Stimulated activated CD8-positive, alpha-beta memory T cell treated with anti-CD3 and anti-CD28 coated beads, Interleukin-15, amount 100 ng/mL, for 1 hour (primary cell): Measurements from ENCODE around the gene PEX5L.
"Not testable (repeated sequence)": the region's sequence is repeated elsewhere in the genome, so short reads cannot be mapped to it uniquely, and the experiment has no call there.

Experiments used
- DNase-seq: peaks from one replicate; pipeline ENCODE4 v3.0.0-alpha.2; 2020; ENCODE audit warnings: low read depth

PEX5L gene

DNA sequence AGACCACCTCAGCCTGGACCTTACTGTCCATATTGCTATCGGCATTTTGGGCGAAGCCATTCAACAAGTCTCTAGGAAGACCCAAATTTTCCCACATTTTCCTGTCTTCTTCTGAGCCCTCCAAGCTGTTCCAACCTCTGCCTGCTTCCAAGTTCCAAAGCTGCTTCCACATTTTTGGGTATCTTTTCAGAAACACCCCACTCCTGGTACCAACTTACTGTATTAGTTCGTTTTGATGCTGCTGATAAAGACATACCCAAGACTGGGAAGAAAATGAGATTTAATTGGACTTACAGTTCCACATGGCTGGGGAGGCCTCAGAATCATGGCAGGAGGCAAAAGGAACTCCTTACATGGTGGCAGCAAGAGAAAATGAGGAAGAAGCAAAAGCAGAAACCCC lies 28.4 kb downstream of the PEX5L start:
- not testable (repeated sequence) for DNase-seq

DNA sequence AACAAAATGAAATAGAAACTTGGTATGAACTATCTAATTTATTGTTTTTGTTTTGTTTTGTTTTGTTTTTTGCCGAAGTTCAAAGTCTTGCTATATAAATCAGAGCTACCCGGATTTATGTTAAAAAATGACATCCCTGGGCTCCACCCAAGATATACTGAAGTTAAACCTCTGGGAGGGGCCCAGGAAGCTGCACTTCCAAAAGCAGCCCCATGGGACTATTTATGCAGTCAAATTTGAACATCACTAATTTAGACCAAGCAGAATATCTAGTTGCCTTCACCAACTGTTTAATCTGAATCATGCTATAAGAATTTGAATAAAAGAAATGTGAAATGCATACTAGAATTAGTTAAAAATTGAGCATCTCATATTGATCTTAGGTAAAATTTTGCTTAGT lies 32.2 kb downstream of the PEX5L start:
- no peak for DNase-seq

DNA sequence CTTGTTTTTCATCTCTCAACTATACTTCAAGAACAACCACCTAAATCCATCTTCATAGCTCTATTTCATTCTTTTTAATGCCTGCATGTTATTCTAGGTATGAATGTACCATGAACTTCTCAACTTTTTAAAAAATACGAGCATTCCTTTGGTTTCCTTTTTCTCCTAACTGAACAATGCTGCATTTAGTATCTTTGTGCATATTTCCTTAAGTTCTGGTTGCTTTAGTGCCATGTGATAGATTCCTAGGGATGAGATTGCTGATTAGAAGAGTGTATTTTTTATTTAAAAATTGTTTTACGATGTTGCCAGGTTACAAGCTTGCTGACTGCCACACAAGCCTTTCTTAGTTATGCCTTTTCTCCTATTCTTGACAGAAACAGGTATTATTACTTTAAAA lies 34.7 kb downstream of the PEX5L start:
- no peak for DNase-seq

DNA sequence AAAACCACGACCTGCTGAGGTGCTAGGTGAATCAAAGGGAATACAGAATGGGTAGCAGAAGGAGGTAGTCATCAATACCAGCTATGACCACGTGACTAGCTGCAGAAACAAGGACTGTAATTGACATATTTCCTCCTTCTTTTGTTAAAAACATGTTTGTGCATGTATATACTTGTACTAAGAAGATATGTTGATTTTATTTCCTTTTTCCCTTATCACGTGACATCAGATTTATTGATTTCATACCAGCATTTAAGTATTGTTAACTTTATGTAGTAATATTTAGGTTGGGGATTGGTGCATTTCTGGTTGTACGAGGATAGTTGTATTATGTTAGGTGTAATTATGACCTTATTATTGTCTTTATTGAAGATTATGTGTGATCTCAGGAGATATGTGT lies 36.2 kb downstream of the PEX5L start:
- DNase-seq: no peak

DNA sequence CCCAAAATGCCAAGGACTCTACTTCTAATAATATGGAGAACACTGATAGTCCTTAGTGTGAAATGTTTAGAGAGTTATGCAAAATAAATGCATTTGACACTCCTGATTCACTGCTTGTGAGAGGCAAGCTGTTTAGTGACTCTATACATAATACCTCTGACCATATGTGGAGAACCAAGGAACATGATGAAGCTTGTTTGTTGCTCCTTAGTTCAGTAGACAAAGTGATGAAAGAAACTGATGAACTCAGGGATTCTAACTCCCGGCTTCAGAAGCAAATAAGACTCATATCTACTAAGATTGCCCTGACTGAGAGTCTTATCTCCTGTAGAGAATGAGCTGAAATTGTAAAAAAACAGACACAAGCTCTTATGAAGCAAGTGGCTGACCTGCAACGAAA lies 41.3 kb downstream of the PEX5L start:
- no peak for DNase-seq

DNA sequence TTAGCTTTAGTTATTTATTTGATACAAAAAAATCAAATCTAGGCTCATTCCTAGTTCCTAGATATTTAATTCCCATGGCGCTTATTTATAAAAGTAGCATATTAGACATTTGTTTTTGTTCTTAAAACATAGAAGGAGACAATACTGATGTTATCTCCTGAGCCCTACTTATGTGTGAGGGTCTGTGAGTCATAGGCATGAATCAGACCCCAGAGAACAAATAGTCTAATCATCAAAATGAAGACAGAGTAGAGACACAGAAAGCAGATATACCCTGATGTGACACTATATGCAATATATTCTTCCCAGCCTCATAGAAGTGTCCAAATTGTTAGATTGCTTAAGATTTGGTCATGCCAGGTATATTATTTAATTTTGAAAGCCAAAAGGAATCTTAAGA lies 44.9 kb downstream of the PEX5L start:
- no peak for DNase-seq

DNA sequence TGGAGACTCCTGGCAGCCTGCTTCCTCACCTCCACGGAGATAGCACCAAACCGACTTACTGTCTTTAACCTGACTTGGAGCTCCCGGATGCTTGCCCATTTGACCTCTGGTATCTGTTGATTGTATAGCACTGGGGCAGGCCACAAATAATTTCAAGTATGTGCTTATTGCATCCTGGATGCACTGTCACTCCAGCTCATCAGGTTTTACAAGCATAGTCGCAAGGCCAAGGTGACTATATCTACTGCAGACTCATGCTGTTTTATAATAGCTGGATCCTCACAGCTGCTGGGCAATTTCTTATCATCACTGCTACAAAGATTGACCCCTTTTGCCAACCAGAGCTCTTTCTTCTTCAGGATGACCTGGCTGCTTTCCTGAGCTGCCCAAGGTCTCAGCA lies 45.6 kb downstream of the PEX5L start:
- DNase-seq: no peak

DNA sequence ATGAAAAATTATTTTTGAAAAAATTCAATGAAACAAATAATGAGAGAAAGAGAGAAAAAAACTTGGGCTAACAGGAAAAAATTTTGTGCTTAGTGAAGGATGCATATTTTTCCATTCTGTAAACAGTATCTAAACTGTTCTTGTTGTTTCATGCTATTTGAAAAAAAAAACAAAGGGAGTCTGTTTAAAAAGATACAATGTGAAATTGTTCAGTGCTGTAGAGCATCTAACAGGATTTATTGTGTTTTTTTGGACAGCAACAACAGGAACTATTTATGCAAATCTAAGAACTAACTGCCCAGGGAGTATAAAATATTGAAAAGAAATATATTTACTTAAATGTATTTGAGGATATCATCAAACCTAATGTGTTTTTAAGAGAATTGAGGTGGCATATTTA lies 55.1 kb downstream of the PEX5L start:
- DNase-seq: no peak

DNA sequence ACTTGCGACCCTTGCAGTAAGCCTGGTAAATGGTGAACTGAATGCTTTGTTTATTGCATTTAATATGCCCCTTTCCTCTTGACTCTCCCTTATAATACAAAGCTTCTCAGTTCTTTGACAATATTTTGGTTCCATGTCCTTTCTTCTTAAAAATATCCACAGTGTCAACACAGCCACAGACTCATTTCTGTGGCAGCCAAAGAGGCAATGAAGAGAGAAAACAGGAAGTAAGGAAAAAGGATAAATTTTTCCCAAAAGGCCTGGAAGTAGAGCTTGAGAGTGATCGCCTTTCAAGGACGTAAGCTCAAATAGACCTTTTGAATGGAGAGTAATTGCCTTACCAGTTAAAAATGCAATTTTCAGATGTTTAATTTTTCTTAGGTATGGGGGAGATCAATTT lies 59.4 kb downstream of the PEX5L start:
- DNase-seq: no peak

DNA sequence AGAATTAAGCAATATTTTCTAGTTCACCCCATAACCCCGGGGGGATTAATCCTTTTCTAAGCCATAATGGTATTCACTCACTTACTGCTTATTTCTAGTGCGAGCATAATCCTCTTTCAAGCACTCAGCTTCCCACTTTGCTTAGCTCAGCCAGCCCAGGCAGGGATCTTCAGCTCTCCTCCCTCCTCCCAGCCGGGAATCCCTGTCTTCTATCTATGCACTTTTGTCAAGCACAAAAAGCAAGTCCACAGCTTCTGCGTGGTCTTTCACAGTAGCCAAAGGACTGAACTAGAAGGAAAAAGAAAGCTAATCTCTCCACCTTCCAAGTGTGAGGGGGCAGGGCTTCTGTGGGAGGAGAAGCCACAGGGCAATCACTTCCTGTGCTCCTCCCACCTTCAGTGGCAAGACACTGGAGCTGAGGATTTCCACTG lies 62.8 kb downstream of the PEX5L start:
- DNase-seq: no peak

DNA sequence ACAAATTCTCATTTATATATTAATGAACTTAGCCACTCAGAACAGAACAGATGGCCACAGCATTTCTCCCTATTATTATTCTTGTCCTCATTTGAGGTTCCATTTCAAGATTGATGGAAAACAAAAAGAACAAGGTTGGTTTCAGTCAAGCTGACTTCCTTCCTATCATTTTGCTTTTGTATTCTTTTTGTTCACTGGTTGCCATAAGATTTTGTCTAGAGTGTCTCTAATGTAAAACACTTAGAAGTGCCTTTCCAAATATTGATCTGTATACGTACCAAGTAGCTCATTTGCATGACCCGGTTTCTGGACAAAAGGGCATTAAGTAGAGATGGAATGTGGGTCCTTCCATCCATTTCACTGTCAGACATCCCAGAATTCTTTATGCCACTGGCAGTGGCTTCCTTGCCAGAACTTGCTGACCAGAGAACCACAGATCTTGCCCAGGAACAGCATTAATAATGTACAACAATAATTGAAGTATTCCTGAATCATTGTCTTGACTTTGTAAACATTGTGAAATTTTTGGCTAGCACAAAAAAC lies 63.8 kb downstream of the PEX5L start:
- no peak for DNase-seq

DNA sequence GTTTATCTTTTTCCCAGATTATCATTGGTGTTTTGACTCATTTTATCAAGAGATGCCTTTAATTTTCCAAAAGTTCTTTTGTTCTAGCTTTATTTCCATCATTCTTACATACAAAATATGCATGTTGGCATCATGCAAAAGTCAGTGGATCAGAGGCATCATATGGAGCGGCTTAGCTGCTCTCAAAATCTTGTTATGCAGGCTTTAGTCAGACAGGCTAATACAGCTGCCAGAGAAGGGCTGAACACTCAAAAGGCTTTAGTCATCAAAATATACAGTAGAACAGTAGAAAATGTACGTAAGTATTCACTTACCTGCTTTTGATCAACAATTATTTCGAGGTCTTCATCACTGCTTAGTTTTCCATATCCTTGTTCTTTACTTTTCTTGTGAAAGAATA lies 65.5 kb downstream of the PEX5L start:
- no peak for DNase-seq

DNA sequence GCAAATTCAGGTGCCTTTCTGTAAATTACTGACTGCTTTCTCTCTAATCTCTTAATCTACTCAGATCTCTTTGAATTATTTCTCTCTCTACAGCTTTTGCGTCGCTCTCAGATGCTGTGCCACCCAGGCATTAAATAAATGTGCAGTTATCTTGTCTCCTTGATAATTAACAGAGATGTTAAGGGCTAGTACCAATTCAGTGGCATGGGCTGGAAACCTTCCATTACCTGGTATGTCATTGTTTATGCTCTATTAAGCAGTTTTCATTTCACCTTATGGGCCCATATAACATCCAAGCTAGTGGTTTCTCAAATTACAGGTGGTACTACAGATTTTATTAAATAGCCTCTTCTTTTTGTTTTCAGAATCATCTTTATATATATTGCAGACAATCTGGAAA lies 66.0 kb downstream of the PEX5L start:
- DNase-seq: no peak

DNA sequence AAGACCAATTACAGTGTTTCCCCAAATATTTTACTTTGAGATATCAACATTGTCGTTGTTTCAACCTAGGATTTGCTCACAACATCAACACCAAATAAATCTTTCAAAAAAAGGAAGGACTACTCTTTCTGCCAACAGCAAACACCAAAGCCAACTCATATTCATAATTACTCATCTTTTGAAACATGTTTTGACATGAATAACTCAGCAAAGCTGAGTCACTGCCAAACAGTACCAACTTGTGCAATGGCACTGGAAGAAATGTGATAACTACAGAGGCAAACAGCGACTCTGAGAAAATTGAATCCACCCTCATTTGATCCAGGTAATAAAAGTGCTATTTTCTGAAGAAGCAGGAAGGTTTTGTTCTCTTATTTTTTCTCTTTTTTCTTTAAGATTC lies 67.2 kb downstream of the PEX5L start:
- DNase-seq: no peak

DNA sequence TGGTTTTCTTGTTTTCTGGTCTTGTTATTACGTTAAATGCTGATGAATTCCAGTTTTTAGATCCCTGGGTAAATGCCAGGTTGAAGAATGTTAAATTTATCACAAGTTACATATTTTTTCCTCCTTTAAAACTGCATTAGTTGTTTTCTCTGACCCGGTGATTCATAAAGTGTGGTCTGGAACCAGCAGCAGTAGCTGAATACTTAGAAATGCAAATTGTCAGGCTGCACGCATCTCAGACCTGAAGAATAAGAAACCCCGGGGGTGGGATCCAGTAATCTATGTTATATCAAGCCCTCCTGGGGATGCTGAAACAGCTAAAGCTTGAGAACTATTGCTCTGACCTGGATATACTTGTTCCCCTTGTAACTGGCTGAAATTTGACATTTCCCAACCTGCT lies 69.1 kb downstream of the PEX5L start:
- no peak for DNase-seq

DNA sequence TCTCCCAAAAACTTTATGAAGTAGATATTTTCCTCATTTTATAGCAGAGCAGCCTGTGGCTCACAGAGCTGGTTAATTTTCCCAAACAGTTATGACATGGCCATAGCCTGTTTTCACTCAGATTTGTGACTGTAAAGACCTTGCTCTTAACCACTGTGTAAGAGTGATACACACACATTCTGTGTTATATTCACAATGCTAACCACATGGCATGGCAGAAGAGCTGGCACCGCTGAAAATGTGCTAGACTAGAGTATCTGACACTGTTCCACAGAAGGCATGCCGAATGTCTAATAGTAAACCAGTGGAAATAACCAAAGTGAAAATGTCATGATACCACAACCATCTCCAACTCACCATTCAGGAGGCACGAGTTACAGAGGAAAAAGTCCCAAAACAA lies 71.8 kb downstream of the PEX5L start:
- DNase-seq: no peak

DNA sequence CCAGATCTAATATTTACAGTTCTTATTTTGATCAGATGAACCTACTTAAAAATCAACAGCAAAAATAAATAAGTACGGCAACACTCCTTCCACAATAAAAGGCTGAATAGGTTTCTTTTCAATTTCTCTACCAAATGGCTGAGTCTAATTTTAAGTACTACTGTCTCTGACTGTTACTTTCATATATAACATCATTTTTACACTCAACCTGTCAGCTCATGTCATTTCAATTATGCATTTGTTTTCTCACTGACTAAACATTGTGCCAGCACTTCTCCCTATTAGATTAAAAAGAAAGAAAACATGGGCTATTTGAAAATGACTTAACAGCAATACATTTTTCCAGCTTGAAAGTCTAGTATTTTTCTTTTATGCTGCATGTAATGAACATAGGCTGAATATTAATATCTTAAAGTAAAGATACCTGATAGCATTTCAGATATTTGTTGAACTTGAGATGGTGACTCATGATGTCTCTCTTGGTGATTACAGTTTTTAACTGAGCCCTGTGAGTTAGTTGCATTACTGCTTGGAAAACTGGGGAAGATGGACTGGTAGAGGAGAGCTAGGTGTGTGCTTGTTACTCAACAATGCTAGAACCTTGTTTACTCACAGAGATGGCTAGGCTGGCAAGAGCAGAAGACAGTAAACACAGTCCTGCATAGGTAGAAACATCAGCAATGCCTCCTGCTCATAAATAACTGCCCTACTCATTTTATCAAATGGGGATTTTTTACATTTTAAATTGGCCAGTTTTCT lies 73.9 kb downstream of the PEX5L start:
- no peak for DNase-seq

DNA sequence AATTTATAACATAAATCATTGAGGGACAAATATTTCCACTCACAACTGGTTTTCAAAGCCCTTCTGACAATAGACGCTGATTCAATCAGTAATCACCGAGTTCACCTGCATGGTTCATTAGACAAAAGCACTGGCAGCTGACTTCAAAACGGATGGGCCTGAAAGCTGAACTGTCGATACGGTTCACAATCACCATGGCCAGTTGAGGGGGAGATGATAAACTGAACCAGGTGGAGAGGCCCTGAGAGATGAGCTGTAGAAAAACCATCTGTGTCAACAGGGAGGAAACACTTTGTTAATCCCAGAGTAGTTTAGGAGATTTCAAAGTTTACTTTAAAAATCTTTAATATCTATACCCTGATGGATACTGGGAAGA lies 75.0 kb downstream of the PEX5L start:
- no peak for DNase-seq

DNA sequence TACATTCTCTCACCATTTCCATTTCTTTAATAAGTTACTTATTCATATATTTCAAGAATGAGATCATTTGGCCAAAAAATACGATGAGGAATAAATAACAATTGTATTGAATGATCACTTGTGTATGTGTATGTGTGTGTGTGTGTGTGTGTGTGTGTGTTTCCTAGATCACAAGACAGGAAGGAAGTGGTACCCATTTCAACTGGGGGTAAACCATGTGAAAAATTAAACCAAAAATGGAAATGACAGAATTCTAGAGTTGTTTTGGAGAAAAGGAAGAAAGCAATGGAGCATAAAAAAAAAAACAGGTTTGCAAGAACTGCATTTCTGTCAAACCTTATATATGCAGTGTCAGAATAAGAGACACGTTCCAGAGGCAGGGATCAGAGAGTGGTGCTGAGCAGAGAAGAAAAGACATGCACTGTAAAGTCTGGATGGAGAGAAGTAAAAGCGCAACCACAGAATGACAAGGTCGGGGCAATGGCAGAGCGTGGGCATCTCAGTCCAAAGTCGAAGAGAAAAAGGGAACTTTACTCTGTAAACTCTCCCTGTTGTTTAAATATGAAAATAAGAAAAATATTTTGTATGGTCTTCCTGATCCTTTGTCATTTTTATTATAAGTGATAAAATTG lies 75.5 kb downstream of the PEX5L start:
- no peak for DNase-seq

DNA sequence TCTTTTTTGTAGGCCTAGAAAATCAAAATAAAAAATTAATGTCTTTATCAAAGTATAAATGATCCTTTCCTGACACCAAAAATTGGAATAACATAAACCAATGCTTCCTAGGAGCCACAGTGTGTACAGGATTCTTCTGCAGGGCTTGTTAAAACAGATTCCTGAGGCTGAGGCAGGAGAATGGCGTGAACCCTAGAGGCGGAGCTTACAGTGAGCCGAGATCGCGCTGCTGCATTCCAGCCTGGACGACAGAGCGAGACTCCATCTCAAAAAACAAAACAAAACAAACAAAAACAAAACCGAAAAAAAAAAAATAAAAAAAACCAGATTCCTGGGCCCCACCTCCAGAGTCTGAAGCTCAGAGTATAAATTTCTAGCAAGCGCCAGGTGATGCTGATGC lies 78.0 kb downstream of the PEX5L start:
- no peak for DNase-seq

DNA sequence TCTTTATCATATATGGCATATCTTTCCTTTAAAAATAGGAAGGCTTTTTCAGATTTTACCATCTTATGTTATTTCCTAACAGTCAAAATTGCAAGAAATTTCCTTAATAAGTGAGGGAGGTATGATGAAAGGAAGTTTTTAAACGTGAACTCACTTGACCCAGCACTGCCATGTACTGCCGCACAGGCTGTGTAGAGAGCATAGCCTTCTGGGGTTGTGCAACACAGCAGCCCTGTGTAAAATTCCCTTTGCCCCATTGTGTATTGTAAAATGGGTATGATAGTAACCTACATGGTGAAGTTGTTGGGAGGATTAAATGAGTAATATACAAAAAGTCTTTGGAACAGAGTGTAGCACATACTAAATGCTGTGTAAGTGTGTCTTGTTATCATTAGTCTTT lies 78.6 kb downstream of the PEX5L start:
- DNase-seq: no peak

DNA sequence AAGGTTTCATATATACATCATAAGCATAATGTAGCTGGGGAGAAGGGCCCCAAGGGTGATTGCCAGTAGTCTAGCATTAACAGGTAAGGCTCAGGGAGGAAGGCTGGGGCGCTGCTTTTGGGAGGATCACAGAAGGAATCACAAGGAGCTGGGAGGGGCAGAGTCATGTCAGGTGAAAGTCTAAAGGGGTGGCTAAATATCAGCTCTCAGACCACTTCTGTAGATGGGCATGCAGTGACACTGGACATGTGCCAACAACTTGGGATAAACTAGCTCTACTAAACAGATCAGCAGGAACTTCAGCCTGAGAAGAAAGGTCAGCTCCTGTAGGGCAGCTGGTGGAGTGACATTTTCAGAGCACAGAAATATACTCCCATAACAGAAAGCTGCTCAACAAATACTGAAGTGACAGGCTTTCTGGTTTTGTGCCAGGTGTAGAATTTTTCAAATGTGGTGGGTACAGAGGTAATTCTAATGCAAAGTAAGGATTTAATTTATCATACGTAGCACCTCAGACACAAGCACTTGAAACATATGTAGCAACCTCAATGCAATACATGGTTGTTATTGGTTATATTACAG lies 79.4 kb downstream of the PEX5L start:
- DNase-seq: no peak

DNA sequence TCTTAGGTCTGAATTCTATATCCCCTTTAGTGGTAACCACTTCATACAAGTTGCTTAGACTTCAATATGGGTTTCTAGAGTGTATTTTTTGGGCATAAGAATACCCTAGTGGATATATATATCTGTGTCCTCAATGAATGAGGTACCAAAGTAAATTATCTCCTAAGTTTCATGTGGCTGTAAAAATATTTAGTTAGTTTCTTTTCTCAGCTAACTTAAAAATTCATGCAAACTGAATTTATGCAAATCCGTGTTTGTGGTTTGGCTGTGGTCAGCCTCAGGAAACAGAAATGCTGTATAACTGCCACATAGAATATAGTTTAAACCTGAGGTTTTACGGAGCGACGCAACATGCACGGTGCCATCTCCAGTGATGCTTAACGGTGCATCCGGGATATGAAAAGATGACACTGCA lies 80.3 kb downstream of the PEX5L start:
- no peak for DNase-seq

DNA sequence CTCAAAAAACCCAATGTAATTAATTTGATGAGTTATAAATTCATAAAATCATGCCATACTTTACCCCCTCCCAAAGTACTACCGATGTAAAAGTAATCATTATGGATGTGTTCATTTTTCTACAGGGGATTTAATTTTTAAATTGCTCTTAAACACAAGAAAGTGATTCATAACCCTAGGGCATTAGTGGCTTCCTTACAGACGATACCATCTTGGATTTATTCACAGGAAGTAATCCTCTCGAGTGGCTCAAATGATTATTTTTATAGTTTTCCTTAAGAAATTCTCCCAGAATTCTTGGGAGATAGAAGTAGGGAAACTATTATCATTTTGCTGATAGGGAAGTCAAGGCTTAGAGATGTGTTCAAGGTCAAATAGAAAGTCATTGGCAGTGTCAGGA lies 80.9 kb downstream of the PEX5L start:
- DNase-seq: no peak
